IMR-90 (cell line): ENCODE results near the gene OLFM3.

Experiments used
- BHLHE40 ChIP-seq: fragments of 150-350 bp; IDR thresholded peaks from 2 replicates; pipeline ENCODE4 v1.6.1; 2016; ENCODE audit warnings: mild to moderate bottlenecking, low read depth, low read length
- CEBPB ChIP-seq: IDR thresholded peaks from 2 replicates; pipeline ENCODE4 v1.6.1; 2012; ENCODE audit warnings: low read depth, low read length, improper control_type of control experiment
- FOS ChIP-seq: fragments of 150-350 bp; IDR thresholded peaks from 2 replicates; pipeline ENCODE4 v1.6.1; 2016; ENCODE audit warnings: low read depth, low read length
- MAZ ChIP-seq: IDR thresholded peaks from 2 replicates; pipeline ENCODE4 v1.6.1; 2012; ENCODE audit warnings: low read depth, mild to moderate bottlenecking, low read length, improper control_type of control experiment, moderate library complexity, borderline replicate concordance
- MXI1 ChIP-seq: IDR thresholded peaks from 2 replicates; pipeline ENCODE4 v1.6.1; 2012; ENCODE audit warnings: low read depth, mild to moderate bottlenecking, low read length, moderate library complexity, borderline replicate concordance
- NFE2L2 ChIP-seq: fragments of 150-350 bp; IDR thresholded peaks from 2 replicates; pipeline ENCODE4 v1.6.1; 2016; ENCODE audit warnings: low read depth, mild to moderate bottlenecking, low read length
- POLR2A ChIP-seq: IDR thresholded peaks from 2 replicates; pipeline ENCODE4 v1.6.1; 2012; ENCODE audit warnings: mild to moderate bottlenecking, low read depth, low read length
- RCOR1 ChIP-seq: IDR thresholded peaks from 2 replicates; pipeline ENCODE4 v1.6.1; 2012; ENCODE audit warnings: mild to moderate bottlenecking, low read length, improper control_type of control experiment; ENCODE audit not compliant: insufficient replicate concordance
- RFX5 ChIP-seq: IDR thresholded peaks from 2 replicates; pipeline ENCODE4 v1.8.0; 2012; ENCODE audit warnings: low read depth, mild to moderate bottlenecking, low read length, moderate library complexity
- TF ChIP-seq, protein P1 (sequence below): conservative IDR thresholded peaks from 2 replicates; pipeline ENCODE4 v1.5.1; 2012; ENCODE audit warnings: mild to moderate bottlenecking, low read depth, low read length, improper control_type of control experiment
- TF ChIP-seq, protein P2 (sequence below): fragments of 150-350 bp; IDR thresholded peaks from 2 replicates; pipeline ENCODE4 v1.6.1; 2016; ENCODE audit warnings: low read depth, mild to moderate bottlenecking, low read length, moderate library complexity, borderline replicate concordance
- TF ChIP-seq, protein P3 (sequence below): fragments of 150-350 bp; IDR thresholded peaks from 2 replicates; pipeline ENCODE4 v1.6.1; 2017; ENCODE audit warnings: mild to moderate bottlenecking, antibody characterized with exemption, low read length, low read depth

DNA sequence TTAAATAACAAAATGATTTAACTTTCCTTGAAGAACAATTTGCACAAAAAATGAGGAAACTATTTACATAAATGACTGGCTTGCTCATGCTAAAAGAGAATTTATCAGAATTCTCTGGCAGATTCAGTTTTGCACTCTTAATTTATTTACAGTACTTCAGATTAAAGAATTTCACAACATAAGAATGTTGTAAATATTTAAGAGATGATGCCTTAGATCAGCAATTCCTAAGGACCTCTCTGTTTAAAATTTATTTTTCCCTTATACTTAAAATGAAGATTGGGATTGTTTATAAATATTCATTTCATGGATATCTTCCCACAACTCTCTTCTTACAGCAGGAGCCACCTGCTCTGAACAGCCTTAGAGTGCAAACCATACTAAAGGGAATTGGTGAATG is 120.8 kb downstream of the OLFM3 start:
- TF ChIP-seq RFX5 (no peak), MAZ (no peak), POLR2A (no peak), FOS (no peak), CEBPB (no peak), BHLHE40 (no peak), RCOR1 (no peak), NFE2L2 (no peak), MXI1 (no peak)
- TF ChIP-seq, protein P1, sequence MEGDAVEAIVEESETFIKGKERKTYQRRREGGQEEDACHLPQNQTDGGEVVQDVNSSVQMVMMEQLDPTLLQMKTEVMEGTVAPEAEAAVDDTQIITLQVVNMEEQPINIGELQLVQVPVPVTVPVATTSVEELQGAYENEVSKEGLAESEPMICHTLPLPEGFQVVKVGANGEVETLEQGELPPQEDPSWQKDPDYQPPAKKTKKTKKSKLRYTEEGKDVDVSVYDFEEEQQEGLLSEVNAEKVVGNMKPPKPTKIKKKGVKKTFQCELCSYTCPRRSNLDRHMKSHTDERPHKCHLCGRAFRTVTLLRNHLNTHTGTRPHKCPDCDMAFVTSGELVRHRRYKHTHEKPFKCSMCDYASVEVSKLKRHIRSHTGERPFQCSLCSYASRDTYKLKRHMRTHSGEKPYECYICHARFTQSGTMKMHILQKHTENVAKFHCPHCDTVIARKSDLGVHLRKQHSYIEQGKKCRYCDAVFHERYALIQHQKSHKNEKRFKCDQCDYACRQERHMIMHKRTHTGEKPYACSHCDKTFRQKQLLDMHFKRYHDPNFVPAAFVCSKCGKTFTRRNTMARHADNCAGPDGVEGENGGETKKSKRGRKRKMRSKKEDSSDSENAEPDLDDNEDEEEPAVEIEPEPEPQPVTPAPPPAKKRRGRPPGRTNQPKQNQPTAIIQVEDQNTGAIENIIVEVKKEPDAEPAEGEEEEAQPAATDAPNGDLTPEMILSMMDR = no peak
- TF ChIP-seq, protein P2, sequence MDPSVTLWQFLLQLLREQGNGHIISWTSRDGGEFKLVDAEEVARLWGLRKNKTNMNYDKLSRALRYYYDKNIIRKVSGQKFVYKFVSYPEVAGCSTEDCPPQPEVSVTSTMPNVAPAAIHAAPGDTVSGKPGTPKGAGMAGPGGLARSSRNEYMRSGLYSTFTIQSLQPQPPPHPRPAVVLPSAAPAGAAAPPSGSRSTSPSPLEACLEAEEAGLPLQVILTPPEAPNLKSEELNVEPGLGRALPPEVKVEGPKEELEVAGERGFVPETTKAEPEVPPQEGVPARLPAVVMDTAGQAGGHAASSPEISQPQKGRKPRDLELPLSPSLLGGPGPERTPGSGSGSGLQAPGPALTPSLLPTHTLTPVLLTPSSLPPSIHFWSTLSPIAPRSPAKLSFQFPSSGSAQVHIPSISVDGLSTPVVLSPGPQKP = no peak
- TF ChIP-seq, protein P3, sequence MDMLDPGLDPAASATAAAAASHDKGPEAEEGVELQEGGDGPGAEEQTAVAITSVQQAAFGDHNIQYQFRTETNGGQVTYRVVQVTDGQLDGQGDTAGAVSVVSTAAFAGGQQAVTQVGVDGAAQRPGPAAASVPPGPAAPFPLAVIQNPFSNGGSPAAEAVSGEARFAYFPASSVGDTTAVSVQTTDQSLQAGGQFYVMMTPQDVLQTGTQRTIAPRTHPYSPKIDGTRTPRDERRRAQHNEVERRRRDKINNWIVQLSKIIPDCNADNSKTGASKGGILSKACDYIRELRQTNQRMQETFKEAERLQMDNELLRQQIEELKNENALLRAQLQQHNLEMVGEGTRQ = no peak
